ENCODE data around the gene LRRC75A. TPM values are rescaled to one million over a fixed set of nuclear protein-coding genes. Genes with fewer than 3 reads are reported as not detected.

The LRRC75A gene
- total RNA-seq, 1 experiment from 2014 or later = 2.8 TPM

DNA sequence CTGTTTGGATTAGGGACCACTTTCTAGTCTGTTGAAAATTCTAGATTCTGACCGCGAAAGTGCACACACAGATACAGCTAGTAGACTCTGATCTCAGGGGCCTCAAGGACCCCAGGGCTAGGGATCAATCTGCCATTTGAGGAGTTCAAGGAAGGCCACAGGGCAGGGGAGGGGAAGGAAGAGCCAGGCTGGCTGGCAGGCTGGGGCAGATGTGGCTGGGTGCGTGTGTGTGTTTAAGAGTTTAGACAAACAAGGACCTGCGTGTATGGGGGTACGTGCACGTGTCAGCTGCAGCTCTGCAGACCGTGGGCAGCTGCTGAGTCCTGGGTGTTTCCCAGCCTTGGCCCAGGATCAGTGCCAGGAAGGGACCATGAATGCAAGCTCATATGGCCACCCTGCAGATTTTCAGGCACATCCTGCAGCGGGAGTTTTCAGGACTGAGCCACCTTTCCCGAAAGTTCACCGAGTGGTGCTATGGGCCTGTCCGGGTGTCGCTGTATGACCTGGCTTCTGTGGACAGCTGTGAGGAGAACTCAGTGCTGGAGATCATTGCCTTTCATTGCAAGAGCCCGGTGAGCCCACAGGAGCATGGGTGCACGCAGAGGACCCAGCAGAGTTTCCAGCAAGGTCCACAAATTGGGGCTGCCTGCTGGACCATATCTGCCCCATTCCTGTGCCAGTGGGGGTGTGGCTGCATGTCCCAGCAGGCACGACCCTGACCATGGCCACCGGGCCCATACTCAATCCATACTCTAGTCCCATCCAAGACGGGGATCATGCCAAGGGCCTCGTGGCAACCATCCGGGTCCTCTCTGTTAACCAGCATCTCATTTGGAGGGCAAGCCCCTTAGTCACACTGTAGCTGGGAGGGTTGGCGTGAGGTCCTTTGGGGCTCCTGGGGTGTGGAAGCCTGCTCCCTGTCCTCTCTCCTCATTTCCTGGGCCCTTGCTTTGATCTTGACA, 66.0 kb downstream of the LRRC75A start:
- BruUV-seq (replicated peaks) = no TSS peak
- H3K4me1 ChIP-seq (ENCODE audit: insufficient read depth, low read length, poor library complexity, severe bottlenecking) = no peaks in the 10 kb centered on the region
- CTCF ChIA-PET = no interaction called here
- H3K36me3 ChIP-seq (ENCODE audit: insufficient read depth, low read length, poor library complexity, severe bottlenecking) = no peaks in the 10 kb centered on the region
- POLR2A ChIA-PET (ENCODE audit: low non-redundant PET) = no interaction called here
- no peak for TF ChIP-seq EZH2 (IDR thresholded peaks at IDR 0.05; ENCODE audit: borderline replicate concordance, low read depth, low read length, poor library complexity, severe bottlenecking)
- TF ChIP-seq, protein P1, sequence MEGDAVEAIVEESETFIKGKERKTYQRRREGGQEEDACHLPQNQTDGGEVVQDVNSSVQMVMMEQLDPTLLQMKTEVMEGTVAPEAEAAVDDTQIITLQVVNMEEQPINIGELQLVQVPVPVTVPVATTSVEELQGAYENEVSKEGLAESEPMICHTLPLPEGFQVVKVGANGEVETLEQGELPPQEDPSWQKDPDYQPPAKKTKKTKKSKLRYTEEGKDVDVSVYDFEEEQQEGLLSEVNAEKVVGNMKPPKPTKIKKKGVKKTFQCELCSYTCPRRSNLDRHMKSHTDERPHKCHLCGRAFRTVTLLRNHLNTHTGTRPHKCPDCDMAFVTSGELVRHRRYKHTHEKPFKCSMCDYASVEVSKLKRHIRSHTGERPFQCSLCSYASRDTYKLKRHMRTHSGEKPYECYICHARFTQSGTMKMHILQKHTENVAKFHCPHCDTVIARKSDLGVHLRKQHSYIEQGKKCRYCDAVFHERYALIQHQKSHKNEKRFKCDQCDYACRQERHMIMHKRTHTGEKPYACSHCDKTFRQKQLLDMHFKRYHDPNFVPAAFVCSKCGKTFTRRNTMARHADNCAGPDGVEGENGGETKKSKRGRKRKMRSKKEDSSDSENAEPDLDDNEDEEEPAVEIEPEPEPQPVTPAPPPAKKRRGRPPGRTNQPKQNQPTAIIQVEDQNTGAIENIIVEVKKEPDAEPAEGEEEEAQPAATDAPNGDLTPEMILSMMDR (conservative IDR thresholded peaks at IDR 0.05; ENCODE audit: low read depth, low read length) = no peak
- H3K4me3 ChIP-seq (ENCODE audit: low read depth, low read length, poor library complexity, severe bottlenecking) = no peak overlapping the region
- no peak overlapping the region for H3K27ac ChIP-seq (ENCODE audit: low read depth, low read length, poor library complexity, severe bottlenecking)
- no peak for DNase-seq (ENCODE audit: low spot score)
- no peaks in the 10 kb centered on the region for H3K9me3 ChIP-seq (ENCODE audit: low read depth, low read length, poor library complexity, severe bottlenecking)
- no peaks in the 10 kb centered on the region for H3K27me3 ChIP-seq (replicated peaks; ENCODE audit: insufficient read depth, low read depth, low read length, poor library complexity)
- intact Hi-C loops (cut with micrococcal nuclease; ENCODE audit: unreplicated experiment) = no loop called here

DNA sequence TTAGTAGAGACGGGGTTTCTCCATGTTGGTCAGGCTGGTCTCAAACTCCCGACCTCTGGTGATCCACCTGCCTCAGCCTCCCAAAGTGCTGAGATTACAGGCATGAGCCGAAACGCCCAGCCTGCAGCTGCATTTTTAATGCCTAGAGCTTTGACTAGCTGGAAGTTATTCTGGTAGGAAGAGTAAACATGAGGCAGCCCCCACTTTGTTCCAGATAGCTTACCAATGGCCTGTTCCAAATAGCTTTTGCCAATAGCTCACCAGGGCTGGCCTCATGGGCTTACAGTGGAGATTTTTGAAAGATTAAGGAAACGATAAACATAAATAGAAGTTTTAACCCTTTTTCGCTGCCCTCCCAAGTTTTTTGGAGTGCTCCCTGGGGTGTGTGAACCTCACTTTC, 66.8 kb downstream of the LRRC75A start:
- CTCF ChIA-PET = no interaction called here
- BruUV-seq (replicated peaks) = no TSS peak
- TF ChIP-seq EZH2 (IDR thresholded peaks at IDR 0.05; ENCODE audit: borderline replicate concordance, low read depth, low read length, poor library complexity, severe bottlenecking) = no peak
- TF ChIP-seq, protein P1 (conservative IDR thresholded peaks at IDR 0.05; ENCODE audit: low read depth, low read length) = no peak
- H3K9me3 ChIP-seq (ENCODE audit: low read depth, low read length, poor library complexity, severe bottlenecking) = no peaks in the 10 kb centered on the region
- no peaks in the 10 kb centered on the region for H3K36me3 ChIP-seq (ENCODE audit: insufficient read depth, low read length, poor library complexity, severe bottlenecking)
- no peaks in the 10 kb centered on the region for H3K27me3 ChIP-seq (replicated peaks; ENCODE audit: insufficient read depth, low read depth, low read length, poor library complexity)
- H3K27ac ChIP-seq (ENCODE audit: low read depth, low read length, poor library complexity, severe bottlenecking) = no peak overlapping the region
- POLR2A ChIA-PET (ENCODE audit: low non-redundant PET) = no interaction called here
- intact Hi-C loops (cut with micrococcal nuclease; ENCODE audit: unreplicated experiment) = no loop called here
- no peak for DNase-seq (ENCODE audit: low spot score)
- no peak overlapping the region for H3K4me3 ChIP-seq (ENCODE audit: low read depth, low read length, poor library complexity, severe bottlenecking)
- H3K4me1 ChIP-seq (ENCODE audit: insufficient read depth, low read length, poor library complexity, severe bottlenecking) = no peaks in the 10 kb centered on the region

DNA sequence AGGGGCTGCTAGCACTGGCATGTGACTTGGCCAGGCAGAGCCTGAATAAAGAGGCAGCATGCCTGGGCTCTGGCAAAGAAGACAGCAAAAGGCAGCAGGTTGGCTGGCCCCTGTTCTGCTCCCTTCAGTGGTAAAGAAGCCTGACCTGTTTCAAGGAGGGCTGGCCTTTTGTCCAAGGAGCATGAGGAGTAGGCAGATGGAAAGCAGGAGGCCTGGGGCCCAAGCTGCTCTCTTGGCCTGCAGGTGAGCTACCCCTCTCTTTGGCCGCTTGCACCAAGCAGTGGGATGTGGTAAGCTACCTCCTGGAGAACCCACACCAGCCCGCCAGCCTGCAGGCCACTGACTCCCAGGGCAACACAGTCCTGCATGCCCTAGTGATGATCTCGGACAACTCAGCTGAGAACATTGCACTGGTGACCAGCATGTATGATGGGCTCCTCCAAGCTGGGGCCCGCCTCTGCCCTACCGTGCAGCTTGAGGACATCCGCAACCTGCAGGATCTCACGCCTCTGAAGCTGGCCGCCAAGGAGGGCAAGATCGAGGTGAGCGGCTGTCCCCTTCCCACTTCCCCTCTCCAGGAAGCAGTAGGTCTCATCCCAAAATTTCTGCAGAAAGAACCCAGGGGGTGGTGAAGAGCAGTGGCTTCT, 68.6 kb downstream of the LRRC75A start:
- intact Hi-C loops (cut with micrococcal nuclease; ENCODE audit: unreplicated experiment) = no loop called here
- BruUV-seq (replicated peaks) = no TSS peak
- Histone ChIP-seq H3K9me3 (ENCODE audit: low read depth, low read length, poor library complexity, severe bottlenecking) (no peaks in the 10 kb centered on the region), H3K27ac (ENCODE audit: low read depth, low read length, poor library complexity, severe bottlenecking) (no peak overlapping the region), H3K4me1 (ENCODE audit: insufficient read depth, low read length, poor library complexity, severe bottlenecking) (peaks cover 9% of the 10 kb centered on the region), H3K27me3 (replicated peaks; ENCODE audit: insufficient read depth, low read depth, low read length, poor library complexity) (no peaks in the 10 kb centered on the region), H3K4me3 (ENCODE audit: low read depth, low read length, poor library complexity, severe bottlenecking) (no peak overlapping the region), H3K36me3 (ENCODE audit: insufficient read depth, low read length, poor library complexity, severe bottlenecking) (no peaks in the 10 kb centered on the region)
- POLR2A ChIA-PET (ENCODE audit: low non-redundant PET) = no interaction called here
- no peak for DNase-seq (ENCODE audit: low spot score)
- CTCF ChIA-PET = no interaction called here
- TF ChIP-seq, protein P1 (conservative IDR thresholded peaks at IDR 0.05; ENCODE audit: low read depth, low read length) = no peak
- no peak for TF ChIP-seq EZH2 (IDR thresholded peaks at IDR 0.05; ENCODE audit: borderline replicate concordance, low read depth, low read length, poor library complexity, severe bottlenecking)

All from A673 (cell line).